HL-60 (cell line): ENCODE data around the gene CPT2.

ENCODE experiments used
- DNase-seq, 2 experiments: peaks; one replicate each; pipeline ENCODE4 v3.0.0-alpha.2; 2010 to 2020; ENCODE audit warnings: low read depth in 1 of 2, low spot score in 1 of 2
- H3K27ac ChIP-seq: fragments of 250-450 bp; sonication (Bioruptor Pico); replicated peaks from 2 replicates; pipeline ENCODE4 v1.5.1; 2020; ENCODE audit warnings: mild to moderate bottlenecking, moderate library complexity
- H3K27me3 ChIP-seq: fragments of 250-450 bp; sonication (Bioruptor Pico); 2 replicates; pipeline ENCODE4 v1.5.1; 2021; ENCODE audit warnings: mild to moderate bottlenecking, moderate library complexity; ENCODE audit not compliant: insufficient read depth, poor library complexity, severe bottlenecking
- H3K4me3 ChIP-seq: replicated peaks from 2 replicates; pipeline ENCODE4 v1.5.1; 2011; ENCODE audit warnings: mild to moderate bottlenecking, control low read depth, low read length; ENCODE audit not compliant: insufficient read depth
- GABPA ChIP-seq: IDR thresholded peaks from 2 replicates; pipeline ENCODE4 v1.6.1; 2012; ENCODE audit warnings: low read depth
- POLR2AphosphoS5 ChIP-seq: IDR thresholded peaks from 2 replicates; pipeline ENCODE4 v1.6.1; 2012; ENCODE audit warnings: low read depth
- SPI1 ChIP-seq: IDR thresholded peaks from 2 replicates; pipeline ENCODE4 v1.6.1; 2012; ENCODE audit warnings: low read depth, mild to moderate bottlenecking, borderline replicate concordance
- TF ChIP-seq, protein P1 (sequence below): IDR thresholded peaks from 2 replicates; pipeline ENCODE4 v1.6.1; 2012; ENCODE audit warnings: low read depth; ENCODE audit not compliant: insufficient replicate concordance
- TF ChIP-seq, protein P2 (sequence below): IDR thresholded peaks from one replicate; pipeline ENCODE4 v1.5.1; 2011; ENCODE audit warnings: low read length, control low read depth, inconsistent platforms; ENCODE audit not compliant: insufficient read depth

CPT2 gene

DNA sequence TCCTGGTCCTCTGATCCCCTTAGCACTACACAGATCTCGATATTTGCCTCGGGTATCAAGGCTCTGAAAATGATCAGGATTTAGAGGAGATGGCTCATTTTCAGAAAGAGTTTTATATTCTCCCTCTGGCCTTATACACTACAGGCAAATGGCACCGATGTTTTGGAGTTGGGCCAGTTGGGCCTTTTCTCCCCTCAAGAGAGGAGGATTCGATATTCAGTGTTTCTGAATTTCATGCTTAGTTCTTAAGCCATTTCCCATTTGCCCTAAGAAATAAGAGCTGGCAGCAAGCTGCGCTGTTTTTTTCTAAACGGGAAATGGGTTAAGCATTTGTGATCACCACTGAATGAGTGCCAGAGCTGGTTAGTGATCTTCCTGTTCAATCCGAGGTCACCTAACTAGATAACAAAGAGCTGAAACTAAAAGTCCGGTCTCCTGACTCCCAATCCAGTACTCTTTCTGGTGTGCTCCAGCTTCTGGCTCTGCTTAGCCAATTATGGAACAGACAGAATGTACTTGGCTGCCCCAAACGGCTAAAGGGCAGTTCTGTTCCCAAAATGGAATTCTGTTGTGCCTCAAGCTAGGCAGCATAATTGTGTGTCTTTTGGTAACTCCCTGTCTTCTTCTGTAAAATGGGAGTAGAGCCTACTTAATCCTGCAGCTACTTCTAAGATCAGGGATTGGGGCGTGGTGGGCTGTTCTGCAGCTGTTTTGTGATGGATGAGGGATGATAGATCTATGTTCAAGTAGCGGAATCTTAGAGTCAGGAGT lies 1.2 kb upstream of the CPT2 start:
- DNase-seq, result no peak
- Histone ChIP-seq H3K4me3 (no peak overlapping the region), H3K27me3 (no peaks in the 10 kb centered on the region), H3K27ac (no peak overlapping the region)
- TF ChIP-seq POLR2AphosphoS5, result no peak

DNA sequence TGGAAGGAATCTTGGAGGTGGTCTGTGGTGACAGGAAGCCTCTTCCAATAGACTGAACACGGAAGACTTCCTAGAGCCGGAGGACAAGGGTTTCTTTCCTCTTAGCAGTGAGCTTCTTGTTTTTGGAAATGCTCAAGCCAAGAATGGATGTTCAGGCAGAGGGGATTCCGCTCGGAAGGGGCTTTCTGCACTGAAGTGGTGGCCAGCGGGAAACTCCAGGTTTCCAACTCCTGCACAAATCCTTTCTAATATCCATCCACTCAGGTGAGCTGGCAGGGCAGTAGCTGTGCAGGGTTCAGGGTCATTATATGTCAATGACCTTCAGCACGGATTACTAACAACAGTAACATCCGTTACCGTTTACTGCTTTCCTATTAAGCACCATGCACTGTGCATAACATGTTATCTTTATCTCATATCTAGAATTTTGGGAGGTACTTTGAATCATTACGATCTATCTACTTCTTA lies 573 bp upstream of the CPT2 start:
- Histone ChIP-seq H3K27me3 (no peaks in the 10 kb centered on the region), H3K27ac (peak overlapping the region; percentile 87), H3K4me3 (0 out of 2 replicates have a peak overlapping the region, but pooled peaks have one; percentile 77)
- DNase-seq, result no peak
- TF ChIP-seq, protein P1, sequence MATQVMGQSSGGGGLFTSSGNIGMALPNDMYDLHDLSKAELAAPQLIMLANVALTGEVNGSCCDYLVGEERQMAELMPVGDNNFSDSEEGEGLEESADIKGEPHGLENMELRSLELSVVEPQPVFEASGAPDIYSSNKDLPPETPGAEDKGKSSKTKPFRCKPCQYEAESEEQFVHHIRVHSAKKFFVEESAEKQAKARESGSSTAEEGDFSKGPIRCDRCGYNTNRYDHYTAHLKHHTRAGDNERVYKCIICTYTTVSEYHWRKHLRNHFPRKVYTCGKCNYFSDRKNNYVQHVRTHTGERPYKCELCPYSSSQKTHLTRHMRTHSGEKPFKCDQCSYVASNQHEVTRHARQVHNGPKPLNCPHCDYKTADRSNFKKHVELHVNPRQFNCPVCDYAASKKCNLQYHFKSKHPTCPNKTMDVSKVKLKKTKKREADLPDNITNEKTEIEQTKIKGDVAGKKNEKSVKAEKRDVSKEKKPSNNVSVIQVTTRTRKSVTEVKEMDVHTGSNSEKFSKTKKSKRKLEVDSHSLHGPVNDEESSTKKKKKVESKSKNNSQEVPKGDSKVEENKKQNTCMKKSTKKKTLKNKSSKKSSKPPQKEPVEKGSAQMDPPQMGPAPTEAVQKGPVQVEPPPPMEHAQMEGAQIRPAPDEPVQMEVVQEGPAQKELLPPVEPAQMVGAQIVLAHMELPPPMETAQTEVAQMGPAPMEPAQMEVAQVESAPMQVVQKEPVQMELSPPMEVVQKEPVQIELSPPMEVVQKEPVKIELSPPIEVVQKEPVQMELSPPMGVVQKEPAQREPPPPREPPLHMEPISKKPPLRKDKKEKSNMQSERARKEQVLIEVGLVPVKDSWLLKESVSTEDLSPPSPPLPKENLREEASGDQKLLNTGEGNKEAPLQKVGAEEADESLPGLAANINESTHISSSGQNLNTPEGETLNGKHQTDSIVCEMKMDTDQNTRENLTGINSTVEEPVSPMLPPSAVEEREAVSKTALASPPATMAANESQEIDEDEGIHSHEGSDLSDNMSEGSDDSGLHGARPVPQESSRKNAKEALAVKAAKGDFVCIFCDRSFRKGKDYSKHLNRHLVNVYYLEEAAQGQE, result no peak
- no peak for TF ChIP-seq SPI1
- no peak for TF ChIP-seq GABPA
- TF ChIP-seq, protein P2, sequence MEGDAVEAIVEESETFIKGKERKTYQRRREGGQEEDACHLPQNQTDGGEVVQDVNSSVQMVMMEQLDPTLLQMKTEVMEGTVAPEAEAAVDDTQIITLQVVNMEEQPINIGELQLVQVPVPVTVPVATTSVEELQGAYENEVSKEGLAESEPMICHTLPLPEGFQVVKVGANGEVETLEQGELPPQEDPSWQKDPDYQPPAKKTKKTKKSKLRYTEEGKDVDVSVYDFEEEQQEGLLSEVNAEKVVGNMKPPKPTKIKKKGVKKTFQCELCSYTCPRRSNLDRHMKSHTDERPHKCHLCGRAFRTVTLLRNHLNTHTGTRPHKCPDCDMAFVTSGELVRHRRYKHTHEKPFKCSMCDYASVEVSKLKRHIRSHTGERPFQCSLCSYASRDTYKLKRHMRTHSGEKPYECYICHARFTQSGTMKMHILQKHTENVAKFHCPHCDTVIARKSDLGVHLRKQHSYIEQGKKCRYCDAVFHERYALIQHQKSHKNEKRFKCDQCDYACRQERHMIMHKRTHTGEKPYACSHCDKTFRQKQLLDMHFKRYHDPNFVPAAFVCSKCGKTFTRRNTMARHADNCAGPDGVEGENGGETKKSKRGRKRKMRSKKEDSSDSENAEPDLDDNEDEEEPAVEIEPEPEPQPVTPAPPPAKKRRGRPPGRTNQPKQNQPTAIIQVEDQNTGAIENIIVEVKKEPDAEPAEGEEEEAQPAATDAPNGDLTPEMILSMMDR, result no peak
- no peak for TF ChIP-seq POLR2AphosphoS5

DNA sequence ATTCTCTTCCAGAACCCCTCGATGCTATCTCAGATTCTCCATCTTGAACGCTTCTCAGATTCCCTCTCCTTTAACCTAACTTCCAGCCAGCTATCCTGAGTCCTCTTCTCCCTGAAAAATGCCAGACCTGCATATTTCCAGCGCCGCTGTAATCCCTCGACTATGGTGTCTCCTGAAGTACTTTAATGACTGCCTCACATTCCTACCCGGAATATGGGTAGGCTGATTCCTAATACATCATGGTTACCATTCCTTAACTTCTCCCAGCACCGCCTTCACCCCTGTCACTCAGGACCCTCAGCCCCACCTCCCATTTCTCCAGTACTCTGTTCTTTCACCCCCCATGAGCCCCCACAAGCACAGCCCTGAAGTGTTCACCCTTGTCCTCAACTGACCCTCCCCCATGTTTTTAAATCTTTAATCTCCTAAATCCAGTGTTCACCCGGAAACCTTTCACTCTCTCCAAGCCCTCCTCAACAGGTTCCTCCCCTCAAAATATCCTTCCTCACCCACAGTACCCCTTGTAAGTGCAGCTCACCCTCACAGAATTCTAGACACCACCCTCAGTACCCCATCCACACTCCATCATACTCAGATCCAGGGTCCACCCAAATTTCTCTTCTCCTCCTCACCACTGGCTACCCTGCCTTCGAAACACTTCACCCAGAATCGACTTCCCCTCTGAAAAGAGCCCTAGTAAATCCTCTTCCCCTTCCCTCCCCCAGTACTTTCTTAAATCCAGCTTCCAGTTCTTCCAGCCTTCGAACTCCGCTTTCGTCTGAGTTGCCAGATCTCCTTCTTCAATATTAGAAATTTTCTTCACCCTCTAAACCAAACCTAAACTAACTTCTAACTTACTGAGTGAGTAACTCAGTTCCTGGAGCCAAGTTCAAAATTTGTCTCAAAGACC lies 922 bp downstream of the CPT2 start:
- TF ChIP-seq, protein P1, result no peak
- TF ChIP-seq SPI1 (peak; percentile 83), GABPA (no peak), POLR2AphosphoS5 (no peak)
- TF ChIP-seq, protein P2, result no peak
- Histone ChIP-seq H3K4me3 (peak overlapping the region; percentile 77), H3K27ac (peak overlapping the region; percentile 87), H3K27me3 (no peaks in the 10 kb centered on the region)
- DNase-seq, result peak in 1 of 2 experiments; percentile 47

DNA sequence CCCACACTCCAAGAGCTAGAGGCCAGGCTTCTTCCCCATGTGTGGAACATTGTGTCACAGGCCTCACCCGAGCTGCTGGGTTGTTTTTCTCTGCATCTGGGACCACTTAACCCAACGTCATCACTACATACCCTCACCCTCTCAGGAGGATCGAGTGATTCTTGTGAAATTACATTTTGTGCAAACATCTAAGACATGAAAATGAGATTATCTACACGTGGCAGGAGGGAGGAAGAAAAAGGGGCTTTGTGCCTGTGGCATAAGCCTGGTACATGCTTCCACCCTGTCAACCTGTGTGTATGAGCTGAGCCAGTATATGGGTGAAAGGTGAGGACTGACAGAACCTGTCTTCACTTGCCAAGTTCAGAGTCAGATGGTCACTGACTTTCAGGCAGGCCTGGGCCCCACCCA lies 1.6 kb downstream of the CPT2 start:
- H3K4me3 ChIP-seq, result no peak overlapping the region
- TF ChIP-seq POLR2AphosphoS5 (no peak), SPI1 (no peak), GABPA (no peak)
- TF ChIP-seq, protein P1, result no peak
- TF ChIP-seq, protein P2, result no peak
- no peaks in the 10 kb centered on the region for H3K27me3 ChIP-seq
- no peak for DNase-seq
- H3K27ac ChIP-seq, result no peak overlapping the region
